OCI-LY1 (cell line): ENCODE results near the gene DNHD1.

Experiments
- CTCF ChIP-seq: fragments of 200-600 bp; sonication (generic), shearing (Covaris generic); IDR thresholded peaks from 2 replicates; pipeline ENCODE4 v1.5.1; 2017; ENCODE audit warnings: mild to moderate bottlenecking, antibody characterized with exemption, low read length, moderate library complexity, mixed read lengths
- EZH2 ChIP-seq: fragments of 200-600 bp; sonication (generic), shearing (Covaris generic); IDR thresholded peaks from 2 replicates; pipeline ENCODE4 v1.8.0; 2017; ENCODE audit warnings: borderline replicate concordance, mixed run types, mild to moderate bottlenecking, antibody characterized with exemption, low read length, moderate library complexity, mixed read lengths

- TF ChIP-seq CTCF: no peak
- no peak for TF ChIP-seq EZH2
Measured at GRCh38 chr11:6486938-6487337, 10.1 kb upstream of the DNHD1 start.
